NCI-H526 treated with DMSO at 0.1 percent for 48 hours (cell line): ENCODE data around the gene OLFM3.
A peak's percentile ranks its signal among the peaks of the same experiment; 100 is the strongest.

ENCODE experiments used
- DNase-seq: peaks from one replicate; lab custom pipeline; 2025; lab: John Stamatoyannopoulos, UW

Gene OLFM3

GRCh38 chr1:101996825-101997465 lies at the start of gene OLFM3:
Gene OLFM3, minus strand, starts transcription at chr1:101996926.
- DNase-seq = peak; percentile 50

GRCh38 chr1:102045752-102046151 lies 49.0 kb upstream of the OLFM3 start:
- DNase-seq = no peak

DNA sequence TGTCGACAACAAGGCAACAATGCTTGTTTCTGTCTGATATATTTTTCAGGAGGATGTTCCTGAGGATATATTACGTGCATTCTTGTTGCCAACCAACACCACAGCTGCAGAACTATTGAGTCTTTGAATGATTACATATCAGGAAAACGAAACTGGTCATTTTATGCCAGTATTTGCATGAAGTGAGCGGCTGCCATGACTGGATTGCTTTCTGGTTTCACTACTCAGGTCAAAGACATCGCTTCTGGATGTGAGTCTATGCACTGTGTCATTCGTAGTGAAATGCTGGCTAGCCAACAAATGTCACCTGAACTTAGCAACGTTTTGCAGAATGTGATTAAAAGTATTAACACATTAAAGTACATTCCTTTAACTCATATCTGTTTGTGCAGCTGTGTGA lies 35.8 kb upstream of the OLFM3 start:
- DNase-seq = no peak

DNA sequence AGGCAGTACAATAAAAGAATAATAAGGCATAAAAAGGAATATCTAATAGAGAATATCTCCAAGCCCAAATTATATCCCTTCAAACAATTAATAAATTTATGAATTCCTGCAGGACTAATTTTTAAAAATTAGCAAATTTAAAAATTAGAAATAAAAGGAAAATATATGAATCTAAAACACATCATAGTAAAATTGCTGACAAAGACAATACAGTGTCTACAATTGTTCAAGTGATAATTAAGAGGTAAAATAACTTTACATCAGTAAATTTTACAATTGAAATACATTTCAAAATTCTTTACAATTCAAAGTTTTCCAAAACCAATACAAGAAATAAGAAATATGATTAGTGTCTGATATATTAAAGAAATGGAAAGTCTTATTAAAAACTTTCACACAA lies 22.8 kb upstream of the OLFM3 start:
- DNase-seq = no peak

DNA sequence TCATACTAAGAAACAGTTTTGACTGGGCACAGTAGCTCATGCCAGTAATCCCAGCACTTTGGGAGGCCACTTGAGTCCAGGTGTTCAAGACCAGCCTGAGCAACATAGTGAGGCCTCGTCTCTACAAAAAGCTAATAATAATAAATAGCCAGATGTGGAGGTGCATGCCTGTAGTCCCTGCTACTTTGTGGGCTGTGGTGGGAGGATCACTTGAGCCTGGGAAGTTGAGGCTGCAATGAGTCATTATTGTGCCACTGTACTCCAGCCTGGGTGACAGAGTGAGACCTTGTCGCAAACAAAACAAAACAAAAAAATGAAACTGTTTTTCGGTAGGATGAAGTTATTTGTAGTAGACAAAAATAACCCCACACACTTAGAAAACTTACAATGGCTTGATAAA lies 19.0 kb upstream of the OLFM3 start:
- DNase-seq = no peak

DNA sequence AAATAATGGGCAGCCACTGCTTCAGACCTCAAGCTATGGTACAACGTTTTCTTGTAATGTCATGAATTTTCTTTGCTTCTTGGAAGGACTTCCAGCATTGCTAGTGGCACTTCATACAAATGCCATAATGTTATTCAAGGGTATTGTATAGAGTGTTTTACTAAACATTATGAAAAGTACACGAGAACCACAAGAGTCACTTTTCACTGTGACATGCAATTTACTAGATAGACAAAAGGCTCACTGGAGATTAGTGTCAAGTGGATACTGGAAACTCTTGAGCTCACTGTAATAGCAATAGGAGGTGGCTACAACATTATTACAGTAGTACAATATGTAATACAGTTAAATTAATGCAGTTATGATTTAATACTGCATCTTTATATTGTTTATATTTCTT lies 5.3 kb upstream of the OLFM3 start:
- DNase-seq = no peak

GRCh38 chr1:101995984-101996745 lies 561 bp downstream of the OLFM3 start:
- DNase-seq = peak; percentile 64

DNA sequence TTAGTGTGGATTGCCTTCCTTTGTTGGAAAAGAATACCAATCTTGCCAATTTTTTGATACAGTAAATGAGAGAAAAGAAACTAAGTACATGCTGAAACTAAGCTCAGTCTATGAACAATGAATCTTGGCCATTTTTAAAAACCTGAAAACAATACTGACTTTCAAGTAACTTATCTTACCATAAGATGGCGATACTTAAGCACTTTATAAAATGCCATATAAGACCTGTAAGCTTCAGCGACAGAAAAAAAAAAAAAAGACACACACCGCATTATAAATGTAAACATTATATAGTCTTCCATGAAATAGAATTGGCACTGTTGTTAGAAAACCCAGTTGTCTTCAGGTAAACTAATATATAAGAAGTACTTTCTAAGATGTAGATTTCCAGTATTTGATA lies 3.0 kb downstream of the OLFM3 start:
- peak; percentile 12 for DNase-seq

GRCh38 chr1:101992821-101993575 lies 3.7 kb downstream of the OLFM3 start:
- no peak for DNase-seq

GRCh38 chr1:101980974-101981373 lies 15.8 kb downstream of the OLFM3 start:
- no peak for DNase-seq

DNA sequence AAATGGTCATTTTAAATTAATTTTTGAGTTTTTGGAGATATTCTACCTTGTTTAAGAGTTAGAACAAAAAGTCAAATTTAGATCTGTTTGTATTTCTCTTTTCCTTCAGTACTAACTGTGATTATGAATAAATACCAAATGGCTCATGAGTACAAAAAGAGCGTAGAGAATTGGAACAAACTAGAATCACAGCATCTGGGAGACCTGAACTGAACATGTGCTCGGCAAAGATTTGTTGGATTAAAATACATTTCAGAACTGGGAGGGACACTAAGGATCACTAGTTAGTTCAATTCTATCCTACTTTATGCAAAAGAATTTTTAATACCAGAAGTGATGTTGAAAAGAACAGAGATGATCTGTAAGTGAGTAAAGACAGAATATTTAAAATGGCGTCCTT lies 19.5 kb downstream of the OLFM3 start:
- no peak for DNase-seq

GRCh38 chr1:101976161-101976560 lies 20.6 kb downstream of the OLFM3 start:
- no peak for DNase-seq

GRCh38 chr1:101975371-101975770 lies 21.4 kb downstream of the OLFM3 start:
- no peak for DNase-seq

- DNase-seq = no peak
These were observed 22.0 kb downstream of the OLFM3 start for GRCh38 chr1:101974599-101975274.

DNA sequence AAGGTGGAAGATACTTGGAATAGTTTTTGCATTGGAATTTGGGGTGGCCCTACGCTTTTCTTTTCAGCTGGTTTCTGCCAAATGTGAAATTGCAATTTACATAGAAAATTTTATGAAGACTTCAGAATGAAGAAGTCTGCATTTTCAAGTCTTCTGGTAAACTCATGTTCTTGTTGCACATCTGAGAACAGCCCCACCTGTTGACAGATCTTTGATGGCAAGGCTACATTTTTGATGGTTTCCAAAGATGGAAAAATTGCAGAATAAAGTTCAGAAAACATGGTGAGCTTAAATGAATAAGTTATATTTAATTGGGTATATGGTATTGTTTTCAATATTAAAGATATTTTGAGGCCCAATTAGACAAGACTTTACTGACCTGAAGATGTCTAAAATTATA lies 25.4 kb downstream of the OLFM3 start:
- no peak for DNase-seq

DNA sequence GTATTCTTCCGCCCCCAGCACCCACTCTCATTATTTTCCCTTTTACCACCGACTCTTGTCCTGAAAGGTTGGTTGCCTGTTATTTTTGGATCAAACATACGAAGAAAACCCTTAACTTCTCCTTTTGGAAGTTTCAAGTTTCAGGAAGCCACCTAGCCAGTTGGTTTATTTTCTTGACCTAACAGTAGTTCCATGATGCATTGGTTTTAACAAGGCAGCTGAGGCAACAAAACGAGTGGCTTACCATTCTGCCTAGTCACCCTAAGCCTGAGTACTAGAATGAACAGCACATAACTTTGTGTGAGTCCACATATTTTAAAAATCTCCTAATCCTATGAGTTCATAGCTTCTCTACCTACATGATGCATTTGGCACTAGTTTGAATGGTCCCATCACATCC lies 28.9 kb downstream of the OLFM3 start:
- no peak for DNase-seq

DNA sequence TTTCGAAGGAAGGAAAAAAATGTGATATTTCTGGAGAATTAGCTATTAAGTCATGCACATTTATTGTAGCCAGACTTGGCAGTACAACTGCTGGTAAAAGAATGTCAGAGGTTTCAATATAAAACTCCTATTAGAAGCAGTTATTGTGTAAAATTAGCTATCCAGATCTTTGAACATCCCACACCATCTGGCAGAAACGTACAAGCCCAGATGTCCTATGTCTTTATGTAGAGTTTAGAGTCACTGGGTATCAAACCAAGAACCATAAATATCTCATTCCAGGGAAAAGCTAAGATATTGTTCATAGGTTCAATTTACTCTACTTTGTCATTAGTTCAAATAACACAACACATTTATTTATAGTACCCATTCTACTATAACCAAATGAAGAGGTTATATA lies 31.4 kb downstream of the OLFM3 start:
- no peak for DNase-seq

DNA sequence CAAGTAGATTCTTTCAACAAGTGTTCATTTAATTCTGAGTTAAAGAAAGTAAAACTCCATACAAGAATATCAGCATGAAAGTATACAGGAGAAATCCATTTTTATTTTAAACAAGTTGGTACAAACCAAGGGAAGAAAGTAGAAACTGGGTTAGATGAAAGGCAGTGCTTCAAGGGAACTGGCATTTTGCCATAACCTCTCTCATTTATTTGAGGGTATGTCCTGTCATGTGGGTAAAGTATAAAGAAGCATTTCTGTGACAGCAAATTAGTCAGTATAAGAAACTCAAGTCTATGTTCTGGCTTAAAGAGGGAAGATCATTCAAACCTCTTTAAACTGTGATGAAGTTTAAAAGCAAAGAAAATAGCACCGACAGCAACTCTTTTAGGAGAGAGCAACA lies 32.0 kb downstream of the OLFM3 start:
- DNase-seq = no peak

DNA sequence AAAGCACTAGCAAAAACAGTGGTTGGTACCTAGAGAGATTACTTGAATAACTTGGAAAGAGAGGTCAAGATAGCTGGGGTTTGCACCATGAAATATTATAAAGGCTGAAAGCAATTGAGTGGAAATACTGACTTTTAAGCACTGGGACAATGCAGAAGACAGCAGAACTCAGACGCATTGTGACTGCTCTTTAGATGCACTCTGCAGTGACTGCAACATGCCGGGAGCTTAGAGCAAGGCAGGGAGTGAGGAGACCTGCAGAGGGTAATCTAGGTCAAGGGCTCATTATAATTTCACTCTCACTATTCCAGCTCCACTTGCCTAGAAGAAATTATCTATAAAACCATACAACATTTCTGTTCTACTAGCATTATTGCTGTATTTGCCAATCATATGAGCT lies 36.6 kb downstream of the OLFM3 start:
- no peak for DNase-seq

- DNase-seq = no peak
These were observed 37.3 kb downstream of the OLFM3 start for GRCh38 chr1:101959456-101959855.

- no peak for DNase-seq
These were observed 39.0 kb downstream of the OLFM3 start for GRCh38 chr1:101957771-101958170.

GRCh38 chr1:101953623-101954022 lies 43.1 kb downstream of the OLFM3 start:
- no peak for DNase-seq

- DNase-seq = no peak
These were observed 50.8 kb downstream of the OLFM3 start for GRCh38 chr1:101945884-101946283.
